HCT116 (cell line): ENCODE results near the gene IMMT.

Experiments
- CBX3 ChIP-seq: IDR thresholded peaks from 2 replicates; pipeline ENCODE4 v1.6.1; 2012; ENCODE audit warnings: low read depth
- EZH2 ChIP-seq: fragments of 200-600 bp; sonication (generic); IDR thresholded peaks from 2 replicates; pipeline ENCODE4 v1.6.1; 2017; ENCODE audit warnings: antibody characterized with exemption, mixed run types
- EZH2phosphoT487 ChIP-seq: fragments of 200-600 bp; IDR thresholded peaks from 2 replicates; pipeline ENCODE4 v1.6.1; 2018; ENCODE audit warnings: antibody characterized with exemption, borderline replicate concordance
- JUND ChIP-seq: IDR thresholded peaks from 2 replicates; pipeline ENCODE4 v1.6.1; 2012
- POLR2A ChIP-seq: IDR thresholded peaks from 2 replicates; pipeline ENCODE4 v1.7.0; 2011; ENCODE audit warnings: borderline replicate concordance; ENCODE audit not compliant: insufficient read depth, insufficient read length; ENCODE audit errors: extremely low read depth
- POLR2AphosphoS5 ChIP-seq: IDR thresholded peaks from 2 replicates; pipeline ENCODE4 v1.6.1; 2011; ENCODE audit warnings: mild to moderate bottlenecking, low read depth, low read length, moderate library complexity
- RAD21 ChIP-seq: IDR thresholded peaks from 2 replicates; pipeline ENCODE4 v1.6.1; 2012; ENCODE audit warnings: low read depth, mild to moderate bottlenecking
- TF ChIP-seq, protein P1 (sequence below), 3 experiments: fragments of 200-600 bp in 1 of 3; sonication (generic) in 1 of 3; IDR thresholded peaks in 2 of 3; conservative IDR thresholded peaks in 1 of 3; 2 replicates each; pipeline ENCODE4 v1.5.1; 2012 to 2017; ENCODE audit warnings: low read depth in 2 of 3, low read length in 2 of 3, antibody characterized with exemption in 1 of 3, borderline replicate concordance in 1 of 3, control low read depth in 1 of 3, mild to moderate bottlenecking in 1 of 3, mixed read lengths in 1 of 3, mixed run types in 1 of 3, moderate library complexity in 1 of 3; ENCODE audit not compliant: insufficient read depth in 1 of 3

DNA sequence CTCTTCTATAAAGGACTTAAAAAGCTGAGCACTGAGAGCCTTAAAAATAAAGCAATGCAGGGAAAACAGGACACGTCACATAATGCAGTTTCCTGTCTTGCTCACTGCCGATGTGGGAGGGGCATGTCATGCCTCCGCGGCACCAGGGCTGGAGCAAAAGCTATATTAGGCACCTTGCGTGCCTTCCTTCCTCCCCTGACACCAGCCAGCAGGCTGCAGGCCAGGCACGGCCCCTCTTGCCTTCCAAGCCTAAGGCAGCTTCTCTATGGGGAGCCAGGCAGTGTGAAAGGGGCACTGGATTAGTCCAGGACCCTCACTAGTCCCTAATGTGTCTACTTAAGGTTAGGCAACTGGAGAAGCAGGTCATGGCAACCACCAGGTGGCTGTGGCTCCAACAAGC is 30.3 kb upstream of the IMMT start:
- TF ChIP-seq, protein P1, sequence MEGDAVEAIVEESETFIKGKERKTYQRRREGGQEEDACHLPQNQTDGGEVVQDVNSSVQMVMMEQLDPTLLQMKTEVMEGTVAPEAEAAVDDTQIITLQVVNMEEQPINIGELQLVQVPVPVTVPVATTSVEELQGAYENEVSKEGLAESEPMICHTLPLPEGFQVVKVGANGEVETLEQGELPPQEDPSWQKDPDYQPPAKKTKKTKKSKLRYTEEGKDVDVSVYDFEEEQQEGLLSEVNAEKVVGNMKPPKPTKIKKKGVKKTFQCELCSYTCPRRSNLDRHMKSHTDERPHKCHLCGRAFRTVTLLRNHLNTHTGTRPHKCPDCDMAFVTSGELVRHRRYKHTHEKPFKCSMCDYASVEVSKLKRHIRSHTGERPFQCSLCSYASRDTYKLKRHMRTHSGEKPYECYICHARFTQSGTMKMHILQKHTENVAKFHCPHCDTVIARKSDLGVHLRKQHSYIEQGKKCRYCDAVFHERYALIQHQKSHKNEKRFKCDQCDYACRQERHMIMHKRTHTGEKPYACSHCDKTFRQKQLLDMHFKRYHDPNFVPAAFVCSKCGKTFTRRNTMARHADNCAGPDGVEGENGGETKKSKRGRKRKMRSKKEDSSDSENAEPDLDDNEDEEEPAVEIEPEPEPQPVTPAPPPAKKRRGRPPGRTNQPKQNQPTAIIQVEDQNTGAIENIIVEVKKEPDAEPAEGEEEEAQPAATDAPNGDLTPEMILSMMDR (IDR thresholded peaks at IDR 0.05 in 2 of 3, conservative IDR thresholded peaks at IDR 0.05 in 1 of 3; ENCODE audit: borderline replicate concordance in 1 of 3, insufficient read depth in 1 of 3, low read depth in 2 of 3, low read length in 2 of 3), result no peak
- TF ChIP-seq CBX3 (no peak), POLR2A (no peak), RAD21 (no peak), JUND (no peak), EZH2phosphoT487 (no peak), EZH2 (no peak), POLR2AphosphoS5 (no peak)
